Effector memory CD4-positive, alpha-beta T cell (primary cell): ENCODE measurements around the gene CEACAM18.
A peak's percentile ranks its signal among the peaks of the same experiment; 100 is the strongest.

ENCODE experiments used
- DNase-seq, 3 donors: peaks; one replicate each; pipeline ENCODE4 v3.0.0-alpha.2; 2020
- H3K27ac ChIP-seq: 2 replicates; pipeline ENCODE4 v1.7.0; 2013; ENCODE audit warnings: mild to moderate bottlenecking, low read length, moderate library complexity; ENCODE audit not compliant: insufficient read depth, poor library complexity, severe bottlenecking
- H3K27me3 ChIP-seq: replicated peaks from 2 replicates; pipeline ENCODE4 v1.7.0; 2013; ENCODE audit warnings: mild to moderate bottlenecking, low read length; ENCODE audit not compliant: insufficient read depth, control insufficient read depth, poor library complexity, severe bottlenecking
- H3K36me3 ChIP-seq: 2 replicates; pipeline ENCODE4 v1.7.0; 2013; ENCODE audit warnings: mild to moderate bottlenecking, low read length, moderate library complexity; ENCODE audit not compliant: control insufficient read depth, insufficient read depth
- H3K4me1 ChIP-seq: 2 replicates; pipeline ENCODE4 v1.7.0; 2013; ENCODE audit warnings: low read length, mild to moderate bottlenecking; ENCODE audit not compliant: control insufficient read depth, insufficient read depth, poor library complexity, severe bottlenecking
- H3K4me3 ChIP-seq: 2 replicates; pipeline ENCODE4 v1.7.0; 2013; ENCODE audit warnings: low read length, low read depth, mild to moderate bottlenecking; ENCODE audit not compliant: insufficient read depth, poor library complexity, severe bottlenecking
- H3K9me3 ChIP-seq: 2 replicates; pipeline ENCODE4 v1.7.0; 2013; ENCODE audit warnings: mild to moderate bottlenecking, low read length, moderate library complexity; ENCODE audit not compliant: control insufficient read depth

Gene CEACAM18

DNA sequence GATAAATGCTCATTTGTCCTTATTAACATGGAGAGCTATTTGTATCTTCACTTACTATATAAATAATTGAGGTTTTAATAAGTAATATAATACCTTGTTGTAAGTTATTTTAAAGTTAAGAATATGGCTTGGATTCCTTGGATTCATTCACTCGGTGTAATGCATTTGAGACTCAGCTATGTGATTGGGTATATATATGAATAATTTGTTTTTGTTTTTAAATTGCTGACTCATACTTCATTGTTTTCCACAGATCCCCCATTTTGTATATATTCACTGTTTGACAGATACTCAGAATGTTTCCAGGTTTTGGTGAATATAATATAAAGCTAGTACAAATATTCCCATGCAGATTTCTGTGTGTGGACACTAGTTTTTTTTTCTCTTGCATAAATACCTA is 6.8 kb upstream of the CEACAM18 start:
- no peaks in the 10 kb centered on the region for H3K36me3 ChIP-seq
- H3K4me3 ChIP-seq: no peak overlapping the region
- no peaks in the 10 kb centered on the region for H3K4me1 ChIP-seq
- DNase-seq: no peak
- H3K27ac ChIP-seq: no peak overlapping the region
- no peaks in the 10 kb centered on the region for H3K9me3 ChIP-seq
- H3K27me3 ChIP-seq: no peaks in the 10 kb centered on the region

DNA sequence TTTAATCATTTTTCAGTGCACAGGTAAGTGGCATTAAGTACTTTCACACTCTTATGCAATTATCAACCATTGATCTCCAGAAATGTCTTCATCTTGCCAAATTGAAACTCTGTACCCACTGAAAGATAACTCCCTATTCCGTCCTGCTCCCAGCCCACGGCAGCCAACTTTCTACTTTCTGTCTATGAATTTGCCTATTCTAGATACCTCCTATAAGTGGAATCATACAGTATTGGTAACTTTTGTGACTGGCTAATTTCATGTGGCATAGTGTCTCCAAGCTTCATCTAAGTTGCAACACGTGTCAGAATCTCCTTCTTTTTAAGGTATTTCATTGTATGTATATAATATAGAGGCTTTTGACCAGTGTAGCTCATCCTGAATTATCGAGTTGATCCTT is 5.7 kb upstream of the CEACAM18 start:
- no peak for DNase-seq
- no peaks in the 10 kb centered on the region for H3K4me1 ChIP-seq
- no peaks in the 10 kb centered on the region for H3K36me3 ChIP-seq
- no peaks in the 10 kb centered on the region for H3K27me3 ChIP-seq
- H3K27ac ChIP-seq: no peak overlapping the region
- H3K9me3 ChIP-seq: no peaks in the 10 kb centered on the region
- H3K4me3 ChIP-seq: no peak overlapping the region

DNA sequence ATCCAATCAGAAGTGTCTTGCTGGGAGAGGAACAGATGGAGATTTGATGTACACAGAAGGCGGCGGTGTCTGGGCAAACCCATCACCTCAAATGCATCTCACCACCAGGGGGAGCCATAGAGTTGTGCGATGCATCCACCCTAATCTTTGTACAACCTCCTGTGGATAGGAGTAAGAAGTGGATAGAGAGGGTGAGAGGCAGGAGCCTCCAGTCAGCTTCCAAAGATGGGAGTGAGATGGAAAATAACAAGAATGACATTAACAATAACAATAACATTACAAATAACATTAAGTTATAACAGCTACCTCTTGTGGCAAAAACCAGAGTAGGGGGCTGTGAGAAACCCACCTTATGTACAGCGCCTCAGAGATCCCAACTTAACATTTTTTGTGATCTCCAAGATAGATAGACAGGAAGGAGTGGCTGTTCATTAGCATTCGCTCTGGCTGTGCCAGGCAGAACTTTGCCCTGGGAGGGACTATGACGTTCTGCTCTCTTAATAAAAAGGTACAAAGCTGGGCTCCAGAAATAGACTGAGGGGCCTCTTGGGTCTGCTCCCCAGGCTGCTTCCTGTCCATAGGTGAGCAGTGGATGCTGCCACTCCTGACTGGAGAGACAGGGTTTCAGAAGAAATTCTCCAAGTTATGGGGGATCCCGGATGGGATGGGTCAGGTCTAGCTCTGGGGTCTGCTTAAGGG is 5.2 kb upstream of the CEACAM18 start:
- Histone ChIP-seq H3K36me3 (no peaks in the 10 kb centered on the region), H3K9me3 (no peaks in the 10 kb centered on the region), H3K4me3 (no peak overlapping the region), H3K4me1 (no peaks in the 10 kb centered on the region), H3K27ac (no peak overlapping the region), H3K27me3 (no peaks in the 10 kb centered on the region)
- peak; percentile 41 to 66 (median 51) for DNase-seq

DNA sequence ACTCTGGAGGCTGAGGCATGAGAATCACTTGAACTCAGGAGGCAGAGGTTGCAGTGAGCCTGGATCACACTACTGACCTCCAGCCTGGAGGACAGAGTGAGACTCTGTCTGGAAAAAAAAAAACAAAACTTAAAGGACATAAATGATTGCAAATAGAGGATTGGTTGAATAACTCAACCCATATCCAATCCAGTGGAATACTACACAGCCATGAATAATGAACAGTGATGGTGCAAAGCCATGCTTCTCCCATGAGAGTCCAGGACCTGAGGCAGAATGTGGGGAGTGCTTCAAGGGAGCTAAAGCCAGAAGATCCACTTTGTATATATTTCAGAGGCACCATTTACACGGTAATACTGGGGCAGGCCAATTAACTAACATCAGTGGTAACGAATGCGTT is 2.2 kb upstream of the CEACAM18 start:
- no peaks in the 10 kb centered on the region for H3K4me1 ChIP-seq
- no peaks in the 10 kb centered on the region for H3K36me3 ChIP-seq
- H3K27ac ChIP-seq: no peak overlapping the region
- no peaks in the 10 kb centered on the region for H3K9me3 ChIP-seq
- no peaks in the 10 kb centered on the region for H3K27me3 ChIP-seq
- no peak overlapping the region for H3K4me3 ChIP-seq
- DNase-seq: no peak

DNA sequence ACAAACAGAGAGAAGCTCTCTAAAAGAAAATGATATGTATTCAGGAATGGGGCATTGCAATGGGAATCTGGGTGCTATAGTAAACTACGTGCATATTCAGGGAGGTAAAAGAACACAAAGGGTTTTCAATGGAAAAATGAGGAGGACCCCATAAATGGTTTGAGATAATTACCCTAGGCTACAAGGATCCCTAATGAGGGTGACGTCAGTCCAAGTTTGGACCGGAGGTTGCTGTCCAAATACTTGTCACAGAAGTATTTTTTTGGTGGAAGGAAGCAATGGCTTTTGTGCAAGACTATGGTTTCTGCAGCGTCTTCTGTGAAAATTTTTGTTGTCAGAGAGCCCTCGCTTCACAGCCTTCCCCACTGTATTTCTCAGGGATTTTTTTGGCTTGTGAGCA is 995 bp upstream of the CEACAM18 start:
- no peaks in the 10 kb centered on the region for H3K36me3 ChIP-seq
- H3K9me3 ChIP-seq: no peaks in the 10 kb centered on the region
- no peaks in the 10 kb centered on the region for H3K4me1 ChIP-seq
- H3K27ac ChIP-seq: no peak overlapping the region
- DNase-seq: no peak
- H3K4me3 ChIP-seq: no peak overlapping the region
- no peaks in the 10 kb centered on the region for H3K27me3 ChIP-seq

DNA sequence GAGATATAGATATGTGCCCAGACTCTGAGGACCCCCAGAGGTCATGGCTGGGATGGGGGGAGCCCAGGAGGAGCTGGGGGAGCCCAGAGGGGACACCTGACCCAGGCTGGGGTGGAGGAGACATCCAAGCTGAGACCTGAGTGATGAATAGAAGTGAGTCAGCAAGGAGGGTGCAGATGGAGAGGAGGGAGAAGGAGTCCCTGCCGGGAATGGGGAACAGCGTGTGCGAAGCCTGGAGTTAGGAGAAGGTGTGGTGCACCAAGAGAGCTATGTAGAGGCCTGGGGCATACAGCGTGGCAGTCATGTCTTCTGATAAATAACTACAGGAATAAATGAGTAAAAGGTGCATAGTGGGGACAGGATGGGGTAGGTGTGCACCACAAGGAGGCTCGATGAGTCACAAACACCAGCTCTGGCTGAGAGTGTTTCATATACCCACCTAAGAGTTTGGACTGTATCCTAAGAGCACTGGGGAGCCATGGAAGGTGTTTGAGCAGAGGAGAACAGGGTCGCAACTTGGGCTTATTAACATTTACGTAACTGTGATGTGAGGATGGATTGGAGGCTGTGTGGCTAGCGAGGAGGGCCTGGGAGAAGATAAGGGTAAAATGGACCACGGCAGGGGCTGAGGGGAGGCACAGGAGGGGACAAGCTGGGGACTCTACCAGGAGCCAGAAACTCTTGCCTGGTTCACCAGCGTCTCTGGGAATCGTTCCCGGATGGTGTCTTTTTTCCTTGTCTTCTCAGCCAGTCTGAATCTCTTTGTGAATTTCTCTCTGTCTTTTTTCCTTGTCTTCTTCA is 1.4 kb downstream of the CEACAM18 start:
- Histone ChIP-seq H3K4me1 (no peaks in the 10 kb centered on the region), H3K9me3 (no peaks in the 10 kb centered on the region), H3K36me3 (no peaks in the 10 kb centered on the region), H3K4me3 (no peak overlapping the region), H3K27ac (no peak overlapping the region), H3K27me3 (no peaks in the 10 kb centered on the region)
- no peak for DNase-seq

DNA sequence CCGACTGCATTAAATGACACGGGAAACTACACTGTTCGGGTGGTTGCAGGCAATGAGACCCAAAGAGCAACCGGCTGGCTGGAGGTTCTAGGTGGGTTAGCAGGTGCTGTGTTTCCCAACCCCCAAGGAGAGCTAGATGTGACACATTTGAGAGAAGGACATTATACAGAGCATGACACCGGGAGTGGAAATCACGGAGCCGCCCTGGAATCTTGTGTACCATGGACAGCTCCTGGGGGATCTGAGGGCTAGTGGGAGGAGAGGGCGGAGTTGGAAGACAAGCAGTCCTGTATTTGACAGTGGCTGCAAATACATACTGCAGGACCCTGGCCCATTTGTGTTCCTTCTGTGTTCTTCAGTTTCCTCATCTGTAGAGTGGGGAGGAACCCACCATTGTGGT is 2.3 kb downstream of the CEACAM18 start:
- H3K9me3 ChIP-seq: no peaks in the 10 kb centered on the region
- DNase-seq: no peak
- H3K4me1 ChIP-seq: no peaks in the 10 kb centered on the region
- no peaks in the 10 kb centered on the region for H3K27me3 ChIP-seq
- H3K36me3 ChIP-seq: no peaks in the 10 kb centered on the region
- H3K27ac ChIP-seq: no peak overlapping the region
- no peak overlapping the region for H3K4me3 ChIP-seq

DNA sequence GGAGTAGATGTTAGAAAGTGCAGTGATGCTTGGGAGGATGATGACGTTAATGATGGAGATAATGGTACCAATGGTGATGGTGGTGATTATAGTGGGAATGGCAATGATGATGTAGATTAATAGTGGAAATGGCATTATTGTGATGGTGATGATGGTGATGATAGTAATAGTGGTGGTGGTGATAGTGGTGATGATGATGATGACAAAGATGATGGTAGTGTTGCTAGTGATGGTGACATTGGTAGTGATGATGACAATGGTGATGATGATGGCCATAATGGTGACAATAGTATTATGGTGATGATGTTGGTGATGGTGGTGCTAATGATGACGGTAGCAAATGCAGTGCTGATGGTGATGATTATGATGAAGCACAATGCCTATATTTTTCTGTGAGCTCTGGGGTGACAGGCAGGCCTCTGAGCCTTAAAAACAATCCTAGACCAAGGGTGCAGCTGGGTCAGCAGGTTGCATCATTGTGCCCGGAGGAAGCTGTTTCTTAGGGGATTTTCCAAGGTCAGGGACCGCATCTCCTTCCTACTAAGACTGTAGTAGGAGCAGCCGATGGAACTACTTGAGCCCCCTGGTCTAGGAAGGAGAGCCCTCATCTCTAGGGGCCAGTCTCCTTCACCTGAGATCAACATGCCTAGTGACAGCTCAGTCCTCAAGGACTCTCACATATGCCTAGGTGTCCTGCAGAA is 7.8 kb downstream of the CEACAM18 start:
- Histone ChIP-seq H3K36me3 (no peaks in the 10 kb centered on the region), H3K4me1 (no peaks in the 10 kb centered on the region), H3K9me3 (no peaks in the 10 kb centered on the region), H3K27ac (no peak overlapping the region), H3K4me3 (no peak overlapping the region), H3K27me3 (no peaks in the 10 kb centered on the region)
- DNase-seq: no peak

DNA sequence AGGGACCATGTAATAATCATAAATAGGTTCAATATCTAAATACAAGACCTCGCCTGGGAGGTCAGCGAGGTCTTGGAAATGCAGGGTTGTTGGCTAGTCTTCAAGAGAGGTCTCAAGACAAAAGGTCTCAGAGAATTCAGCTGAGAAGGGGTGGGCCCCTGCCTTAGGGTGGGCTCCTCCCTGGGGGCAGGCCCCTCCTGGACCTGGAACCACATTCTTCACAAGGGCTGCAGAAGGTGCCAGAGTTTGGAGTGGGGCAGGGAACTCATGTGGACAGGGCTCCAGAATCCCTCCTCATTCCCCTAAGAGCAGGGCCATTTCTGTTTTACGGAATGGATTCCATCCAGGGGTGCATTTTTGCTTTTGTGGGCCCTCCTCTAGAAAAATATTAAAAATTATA is 10.2 kb downstream of the CEACAM18 start:
- H3K27me3 ChIP-seq: no peaks in the 10 kb centered on the region
- DNase-seq: no peak

DNA sequence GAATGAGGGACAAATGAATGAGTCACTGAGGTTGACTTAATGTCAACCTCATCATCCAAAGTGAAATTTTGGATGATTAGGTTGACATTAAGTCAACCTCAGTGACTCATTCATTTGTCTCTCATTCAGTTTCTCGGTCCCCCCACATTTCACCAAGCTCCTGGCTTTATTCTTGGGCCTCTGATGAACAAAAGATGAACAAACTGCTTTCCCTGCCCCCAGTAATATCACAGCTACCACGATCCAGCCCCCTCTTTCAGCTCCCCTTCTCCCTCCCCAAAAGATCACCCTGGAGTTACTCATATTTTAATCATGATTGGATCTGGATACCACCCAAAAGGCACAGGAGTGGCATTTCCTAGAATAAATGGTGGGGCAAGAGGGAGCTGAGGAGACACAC is 10.8 kb downstream of the CEACAM18 start:
- Histone ChIP-seq H3K27ac (no peak overlapping the region), H3K36me3 (no peaks in the 10 kb centered on the region), H3K4me1 (no peaks in the 10 kb centered on the region), H3K27me3 (no peaks in the 10 kb centered on the region), H3K9me3 (no peaks in the 10 kb centered on the region), H3K4me3 (no peak overlapping the region)
- DNase-seq: no peak

More for the DNA sequence above, 10.2 kb downstream of the CEACAM18 start:
- no peak overlapping the region for H3K27ac ChIP-seq
- no peaks in the 10 kb centered on the region for H3K4me1 ChIP-seq
- no peaks in the 10 kb centered on the region for H3K36me3 ChIP-seq
- no peaks in the 10 kb centered on the region for H3K9me3 ChIP-seq
- no peak overlapping the region for H3K4me3 ChIP-seq
